B cell (primary cell): Measurements from ENCODE around the gene ASB4.

Experiments
- CTCF ChIP-seq: fragments of 200-600 bp; IDR thresholded peaks from one replicate; pipeline ENCODE4 v1.8.0; 2022; ENCODE audit warnings: antibody characterized with exemption, mild to moderate bottlenecking
- EZH2 ChIP-seq: IDR thresholded peaks from 2 replicates; pipeline ENCODE4 v1.6.1; 2012; ENCODE audit warnings: borderline replicate concordance, low read depth, mild to moderate bottlenecking, moderate library complexity, low read length; ENCODE audit not compliant: insufficient read depth, poor library complexity, severe bottlenecking

DNA sequence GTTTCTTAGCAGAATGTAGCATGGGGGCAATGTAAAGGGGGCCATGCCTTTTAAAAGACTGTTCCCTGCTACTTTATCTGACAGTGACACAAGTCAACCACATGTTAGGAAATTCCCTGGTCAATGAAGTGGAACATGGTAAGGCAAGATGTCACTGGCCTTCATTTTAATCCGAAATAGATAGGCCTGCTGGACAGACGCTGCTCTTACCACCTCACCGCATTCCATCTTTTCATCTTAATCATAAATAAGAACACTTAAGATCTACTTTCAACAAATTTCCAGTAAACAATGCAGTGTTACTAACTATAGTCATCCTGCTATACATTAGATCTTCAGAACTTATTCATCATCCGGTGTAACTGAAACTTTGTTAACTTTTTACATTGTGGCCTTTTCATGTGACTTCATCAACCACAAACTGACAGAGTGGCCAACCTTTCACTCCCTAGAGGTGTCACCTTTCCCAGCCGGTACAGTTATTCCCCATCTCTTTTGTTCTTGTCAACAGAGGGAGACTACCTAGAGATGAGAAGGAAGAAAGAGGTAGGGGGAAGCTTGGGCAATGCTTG is 15.6 kb downstream of the ASB4 start:
- TF ChIP-seq EZH2 (no peak), CTCF (no peak)
